Measurements from ENCODE around the gene NDUFS8. TPM values are rescaled to one million over a fixed set of nuclear protein-coding genes. Genes with fewer than 3 reads are reported as not detected.

Gene NDUFS8
- total and polyA plus RNA-seq, 2 of the 13 experiments (the other 11 are each of a cell fraction or from before 2014, with no cell fraction given): 96.7 to 158 TPM

GRCh38 chr11:68012843-68013610 lies 17.5 kb upstream of the NDUFS8 start (continued):
- TF ChIP-seq RFXANK (CRISPR knock-in tag; IDR thresholded peaks at IDR 0.05) (no peak), MIER3 (CRISPR knock-in tag; IDR thresholded peaks at IDR 0.05; ENCODE audit: borderline replicate concordance) (no peak), ZNF562 (CRISPR knock-in tag; IDR thresholded peaks at IDR 0.05; ENCODE audit: borderline replicate concordance) (no peak), HNRNPK (IDR thresholded peaks at IDR 0.05; ENCODE audit: low read depth, low read length, poor library complexity, severe bottlenecking) (no peak), ZKSCAN8 (CRISPR knock-in tag; IDR thresholded peaks at IDR 0.05; ENCODE audit: borderline replicate concordance) (0 out of 2 replicates have a peak, but pooled peaks have one; percentile 70), GFI1 (CRISPR knock-in tag; IDR thresholded peaks at IDR 0.05; ENCODE audit: borderline replicate concordance) (peak; percentile 95), NR2F1 (CRISPR knock-in tag; IDR thresholded peaks at IDR 0.05) (0 out of 4 replicates have a peak, but pooled peaks of 1 of the 2 experiments have one; percentile 30), EP300 (IDR thresholded peaks at IDR 0.05; ENCODE audit: low read depth in 2 of 2, low read length in 2 of 2) (peak; percentile 37 to 84; a peak in 2 of 4 replicates), EP300 (CRISPR knock-in tag; IDR thresholded peaks at IDR 0.05; ENCODE audit: borderline replicate concordance) (peak; percentile 76; the same call in 1 of the 2 replicates), ARID2 (CRISPR knock-in tag; IDR thresholded peaks at IDR 0.05; ENCODE audit: borderline replicate concordance) (no peak), ZNF576 (CRISPR knock-in tag; IDR thresholded peaks at IDR 0.05) (no peak), PAWR (CRISPR knock-in tag; IDR thresholded peaks at IDR 0.05; ENCODE audit: borderline replicate concordance) (no peak), ZNF768 (CRISPR knock-in tag; IDR thresholded peaks at IDR 0.05) (peak; percentile 92), FOXP4 (CRISPR knock-in tag; IDR thresholded peaks at IDR 0.05) (peak; percentile 64), AGO2 (optimal IDR thresholded peaks at IDR 0.05; ENCODE audit: low read depth, low read length) (no peak), KDM5A (IDR thresholded peaks at IDR 0.05; ENCODE audit: borderline replicate concordance, low read length) (no peak), ZNF34 (CRISPR knock-in tag; IDR thresholded peaks at IDR 0.05; ENCODE audit: borderline replicate concordance) (no peak), TOPORS (CRISPR knock-in tag; IDR thresholded peaks at IDR 0.05) (no peak), TFE3 (CRISPR knock-in tag; IDR thresholded peaks at IDR 0.05) (peak; percentile 21; the same call in 1 of the 2 replicates), ZNF451 (CRISPR knock-in tag; IDR thresholded peaks at IDR 0.05) (no peak), MED1 (CRISPR knock-in tag; IDR thresholded peaks at IDR 0.05) (peak; percentile 67)
- TF ChIP-seq, protein P1, sequence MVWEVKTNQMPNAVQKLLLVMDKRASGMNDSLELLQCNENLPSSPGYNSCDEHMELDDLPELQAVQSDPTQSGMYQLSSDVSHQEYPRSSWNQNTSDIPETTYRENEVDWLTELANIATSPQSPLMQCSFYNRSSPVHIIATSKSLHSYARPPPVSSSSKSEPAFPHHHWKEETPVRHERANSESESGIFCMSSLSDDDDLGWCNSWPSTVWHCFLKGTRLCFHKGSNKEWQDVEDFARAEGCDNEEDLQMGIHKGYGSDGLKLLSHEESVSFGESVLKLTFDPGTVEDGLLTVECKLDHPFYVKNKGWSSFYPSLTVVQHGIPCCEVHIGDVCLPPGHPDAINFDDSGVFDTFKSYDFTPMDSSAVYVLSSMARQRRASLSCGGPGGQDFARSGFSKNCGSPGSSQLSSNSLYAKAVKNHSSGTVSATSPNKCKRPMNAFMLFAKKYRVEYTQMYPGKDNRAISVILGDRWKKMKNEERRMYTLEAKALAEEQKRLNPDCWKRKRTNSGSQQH (CRISPR knock-in tag; IDR thresholded peaks at IDR 0.05; ENCODE audit: low read depth): no peak
